HG03060 (cell line): ENCODE data around the gene ZNF765.
"Not testable (repeated sequence)": the region's sequence is repeated elsewhere in the genome, so short reads cannot be mapped to it uniquely, and the experiment has no call there.

Source experiments
- ATAC-seq: cut with Tn5 transposase; IDR thresholded peaks from one replicate; pipeline ENCODE4 v1.9.1; 2021; ENCODE audit warnings: low read depth, moderate number of reproducible peaks; ENCODE audit not compliant: unreplicated experiment

The ZNF765 gene

DNA sequence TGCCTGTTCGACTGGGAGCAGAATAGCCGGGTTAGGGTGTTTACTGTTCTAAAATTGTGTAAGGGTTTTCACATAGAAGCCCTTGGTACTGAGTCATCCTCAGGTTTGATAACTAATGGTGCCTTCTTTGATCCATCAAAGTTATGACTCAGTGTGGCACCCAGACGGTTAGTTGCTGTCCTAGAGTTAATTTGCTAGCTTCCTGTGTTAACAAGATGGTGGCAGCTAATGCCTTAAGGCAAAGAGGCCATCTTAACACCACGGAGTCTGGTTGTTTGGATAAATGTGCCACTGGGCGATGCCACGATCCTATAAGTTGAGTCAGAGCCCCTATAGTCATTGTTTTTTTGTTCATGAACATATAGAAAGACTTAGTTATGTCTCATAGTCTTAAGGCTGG, 80.5 kb downstream of the ZNF765 start:
- not testable (repeated sequence) for ATAC-seq
